ENCODE data around the gene LRBA.

The LRBA gene

DNA sequence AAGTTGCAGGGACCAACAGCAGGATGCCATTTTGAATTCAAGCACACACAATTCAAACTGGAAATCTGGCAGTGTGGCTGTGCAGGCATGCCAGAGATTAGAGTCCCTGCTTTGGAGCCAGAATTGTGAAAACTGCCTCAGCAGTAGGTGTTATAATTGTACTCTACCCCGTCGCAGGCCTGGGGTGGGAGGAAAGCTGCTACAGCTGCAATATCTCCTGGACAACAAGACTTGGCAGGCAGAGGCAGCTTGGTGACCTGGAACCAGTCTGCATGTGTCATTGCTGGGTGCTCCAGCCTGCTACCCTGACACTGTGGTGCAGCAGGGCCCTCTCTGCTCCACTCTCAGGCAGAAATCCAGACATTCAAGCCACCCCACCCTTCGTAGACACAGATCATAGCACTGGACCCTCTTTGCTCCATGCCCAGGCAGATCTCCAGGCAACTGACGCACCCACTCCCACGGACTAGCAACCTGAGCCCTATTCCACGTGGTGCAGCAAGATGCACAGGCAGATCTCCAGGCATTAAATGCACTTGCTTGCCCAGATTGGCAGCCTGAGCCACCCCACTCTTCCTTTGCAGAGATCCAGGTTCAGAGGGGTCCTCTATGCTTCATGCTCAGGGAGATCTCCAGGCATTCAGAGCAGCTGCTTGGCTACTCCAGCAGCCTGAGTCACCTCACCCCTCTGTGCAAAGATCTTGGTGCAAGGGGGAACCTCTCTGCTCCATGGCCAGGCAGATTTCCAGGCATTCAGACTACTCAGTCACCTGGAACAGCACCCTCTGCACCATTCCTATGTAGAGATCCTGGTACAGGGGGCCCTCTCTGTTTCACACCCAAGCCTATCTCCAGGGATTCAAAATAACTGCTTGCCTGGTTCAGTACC lies 140.5 kb downstream of the LRBA start:
- no peak overlapping the region for H3K27ac ChIP-seq (ENCODE audit: low read depth, low read length)
- no peaks in the 10 kb centered on the region for H3K36me3 ChIP-seq (ENCODE audit: control insufficient read depth, insufficient read depth, low read length)
- no peak overlapping the region for H3K4me3 ChIP-seq (ENCODE audit: low read length)
- no peaks in the 10 kb centered on the region for H3K4me1 ChIP-seq (ENCODE audit: control insufficient read depth, insufficient read depth, low read length)
- no peaks in the 10 kb centered on the region for H3K27me3 ChIP-seq (ENCODE audit: control insufficient read depth, insufficient read depth, low read length)
- H3K9ac ChIP-seq (ENCODE audit: low read length): no peak overlapping the region

DNA sequence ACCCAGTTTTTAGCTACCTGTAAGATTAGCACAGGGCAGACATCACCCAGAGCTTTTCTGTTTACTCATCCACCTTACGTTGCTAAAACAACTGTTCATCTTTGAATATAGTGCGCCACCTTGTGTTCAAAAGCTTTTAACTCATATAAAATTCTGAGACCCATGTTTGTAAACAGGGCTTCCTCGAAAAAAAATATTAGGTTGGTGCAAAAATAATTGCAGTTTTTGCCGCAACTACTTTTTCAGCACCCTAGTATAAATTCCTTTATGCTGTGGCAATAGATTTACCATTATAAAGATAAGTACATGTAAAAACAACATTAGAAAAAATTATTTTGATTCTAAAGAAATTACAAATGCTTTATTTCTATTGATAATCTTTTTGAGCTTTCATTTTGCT lies 147.9 kb downstream of the LRBA start:
- H3K4me3 ChIP-seq (ENCODE audit: low read length): no peak overlapping the region
- H3K27me3 ChIP-seq (ENCODE audit: control insufficient read depth, insufficient read depth, low read length): no peaks in the 10 kb centered on the region
- no peaks in the 10 kb centered on the region for H3K36me3 ChIP-seq (ENCODE audit: control insufficient read depth, insufficient read depth, low read length)
- no peaks in the 10 kb centered on the region for H3K4me1 ChIP-seq (ENCODE audit: control insufficient read depth, insufficient read depth, low read length)
- H3K9ac ChIP-seq (ENCODE audit: low read length): no peak overlapping the region
- no peak overlapping the region for H3K27ac ChIP-seq (ENCODE audit: low read depth, low read length)

DNA sequence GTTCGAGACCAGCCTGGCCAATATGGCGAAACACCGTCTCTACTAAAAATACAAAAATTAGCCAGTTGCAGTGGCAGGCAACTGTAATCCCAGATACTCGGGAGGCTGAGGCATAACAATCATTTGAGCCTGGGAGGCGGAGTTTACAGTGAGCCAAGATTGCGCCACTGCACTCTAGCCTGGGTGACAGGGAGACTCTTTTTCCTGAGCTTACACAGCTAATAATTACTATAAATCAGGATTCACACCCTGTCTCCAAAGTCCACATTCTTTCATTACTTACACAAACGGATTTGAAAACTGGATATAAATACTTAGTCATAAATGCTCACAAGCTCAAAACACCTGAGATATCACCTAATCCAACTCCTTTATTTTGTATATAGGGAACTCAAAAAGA lies 151.6 kb downstream of the LRBA start:
- Histone ChIP-seq H3K36me3 (ENCODE audit: control insufficient read depth, insufficient read depth, low read length) (no peaks in the 10 kb centered on the region), H3K4me3 (ENCODE audit: low read length) (no peak overlapping the region), H3K27ac (ENCODE audit: low read depth, low read length) (no peak overlapping the region), H3K4me1 (ENCODE audit: control insufficient read depth, insufficient read depth, low read length) (peaks cover 6% of the 10 kb centered on the region), H3K27me3 (ENCODE audit: control insufficient read depth, insufficient read depth, low read length) (no peaks in the 10 kb centered on the region), H3K9ac (ENCODE audit: low read length) (no peak overlapping the region)

DNA sequence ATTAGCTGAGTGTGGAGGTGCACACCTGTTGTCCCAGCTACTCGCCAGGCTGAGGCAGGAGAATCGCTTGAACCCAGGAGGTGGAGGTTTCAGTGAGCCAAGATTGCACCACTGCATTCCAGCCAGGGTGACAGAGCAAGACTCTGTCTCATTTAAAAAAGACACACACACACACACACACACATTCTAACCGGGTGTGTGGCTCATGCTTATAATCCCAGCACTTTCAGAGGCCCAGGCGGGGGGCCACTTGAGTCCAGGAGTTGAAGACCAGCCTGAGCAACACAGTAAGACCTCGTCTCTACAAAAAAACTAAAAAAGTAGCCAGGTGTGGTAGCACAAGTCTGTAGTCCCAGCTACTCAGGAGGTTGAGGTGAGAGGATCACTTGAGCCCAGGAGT lies 152.3 kb downstream of the LRBA start:
- Histone ChIP-seq H3K36me3 (ENCODE audit: control insufficient read depth, insufficient read depth, low read length) (no peaks in the 10 kb centered on the region), H3K4me1 (ENCODE audit: control insufficient read depth, insufficient read depth, low read length) (peaks cover 6% of the 10 kb centered on the region), H3K27me3 (ENCODE audit: control insufficient read depth, insufficient read depth, low read length) (no peaks in the 10 kb centered on the region), H3K9ac (ENCODE audit: low read length) (no peak overlapping the region), H3K4me3 (ENCODE audit: low read length) (no peak overlapping the region), H3K27ac (ENCODE audit: low read depth, low read length) (no peak overlapping the region)

DNA sequence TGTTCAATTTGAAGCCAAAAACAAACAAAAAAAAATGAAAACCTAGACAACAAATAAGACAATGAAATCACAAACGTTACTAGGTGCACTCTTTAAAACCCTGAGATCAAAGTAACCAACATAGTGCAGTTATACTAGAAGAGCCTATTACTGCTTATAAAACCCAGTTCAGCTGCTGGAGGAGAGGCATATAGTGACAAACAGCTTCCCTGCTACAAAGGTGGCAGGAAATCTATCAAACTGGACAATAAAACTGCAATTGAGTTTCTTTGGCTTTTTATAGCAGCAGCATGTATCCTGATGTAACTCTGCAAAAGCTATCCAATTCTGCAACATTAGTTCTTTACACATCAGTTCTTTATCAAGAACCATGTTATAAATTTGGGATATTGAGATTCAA lies 155.6 kb downstream of the LRBA start:
- Histone ChIP-seq H3K27ac (ENCODE audit: low read depth, low read length) (no peak overlapping the region), H3K9ac (ENCODE audit: low read length) (no peak overlapping the region), H3K4me3 (ENCODE audit: low read length) (no peak overlapping the region), H3K36me3 (ENCODE audit: control insufficient read depth, insufficient read depth, low read length) (no peaks in the 10 kb centered on the region), H3K27me3 (ENCODE audit: control insufficient read depth, insufficient read depth, low read length) (no peaks in the 10 kb centered on the region), H3K4me1 (ENCODE audit: control insufficient read depth, insufficient read depth, low read length) (peaks cover 6% of the 10 kb centered on the region)

DNA sequence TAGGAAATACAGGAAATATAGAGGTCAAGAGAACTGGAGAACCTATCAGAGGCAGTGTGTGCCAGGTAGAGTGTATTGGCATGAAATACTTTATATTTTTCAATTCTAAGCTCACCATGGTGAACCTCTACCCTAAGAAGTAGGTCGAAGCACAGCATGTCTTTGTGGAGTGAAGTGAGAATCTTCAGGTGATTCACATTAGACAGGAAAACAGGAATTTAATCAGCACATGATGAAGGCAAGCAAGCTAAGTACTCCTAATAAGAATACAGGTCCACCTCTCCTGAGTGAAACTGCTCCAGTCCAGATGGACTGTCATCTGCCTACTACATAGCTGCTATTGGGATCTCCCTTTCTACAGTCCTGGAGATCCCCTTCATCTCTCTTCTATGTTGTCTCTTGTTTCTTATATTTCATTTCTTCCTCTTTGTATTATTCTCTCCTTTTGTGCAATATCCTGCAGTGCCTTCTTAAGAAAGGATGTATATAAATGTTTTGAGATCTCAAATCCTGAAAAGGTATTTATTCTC lies 159.0 kb downstream of the LRBA start:
- peaks cover 6% of the 10 kb centered on the region for H3K4me1 ChIP-seq (ENCODE audit: control insufficient read depth, insufficient read depth, low read length)
- H3K4me3 ChIP-seq (ENCODE audit: low read length): no peak overlapping the region
- H3K27me3 ChIP-seq (ENCODE audit: control insufficient read depth, insufficient read depth, low read length): no peaks in the 10 kb centered on the region
- H3K27ac ChIP-seq (ENCODE audit: low read depth, low read length): no peak overlapping the region
- no peak overlapping the region for H3K9ac ChIP-seq (ENCODE audit: low read length)
- no peaks in the 10 kb centered on the region for H3K36me3 ChIP-seq (ENCODE audit: control insufficient read depth, insufficient read depth, low read length)

DNA sequence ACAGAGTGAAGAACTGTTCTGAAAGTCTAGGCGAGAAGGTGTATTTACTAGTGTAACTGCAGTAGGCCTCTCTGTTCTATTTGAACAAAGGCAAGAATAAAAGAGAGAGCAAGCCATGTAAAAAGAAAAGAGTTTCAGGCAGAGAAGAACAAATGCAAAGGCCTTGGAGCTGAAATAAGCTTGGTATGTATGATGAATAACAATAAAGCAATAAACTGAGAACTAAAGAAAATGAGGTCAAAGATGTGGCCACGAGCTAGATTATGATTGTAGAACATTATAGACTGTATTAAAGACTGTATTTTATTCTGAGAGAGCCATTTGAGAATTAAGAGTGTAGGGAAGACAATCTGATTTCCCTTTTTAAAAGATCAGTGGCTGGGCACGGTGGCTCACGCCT lies 160.5 kb downstream of the LRBA start:
- H3K9ac ChIP-seq (ENCODE audit: low read length): no peak overlapping the region
- H3K4me3 ChIP-seq (ENCODE audit: low read length): no peak overlapping the region
- no peaks in the 10 kb centered on the region for H3K36me3 ChIP-seq (ENCODE audit: control insufficient read depth, insufficient read depth, low read length)
- no peak overlapping the region for H3K27ac ChIP-seq (ENCODE audit: low read depth, low read length)
- peaks cover 6% of the 10 kb centered on the region for H3K4me1 ChIP-seq (ENCODE audit: control insufficient read depth, insufficient read depth, low read length)
- H3K27me3 ChIP-seq (ENCODE audit: control insufficient read depth, insufficient read depth, low read length): no peaks in the 10 kb centered on the region

DNA sequence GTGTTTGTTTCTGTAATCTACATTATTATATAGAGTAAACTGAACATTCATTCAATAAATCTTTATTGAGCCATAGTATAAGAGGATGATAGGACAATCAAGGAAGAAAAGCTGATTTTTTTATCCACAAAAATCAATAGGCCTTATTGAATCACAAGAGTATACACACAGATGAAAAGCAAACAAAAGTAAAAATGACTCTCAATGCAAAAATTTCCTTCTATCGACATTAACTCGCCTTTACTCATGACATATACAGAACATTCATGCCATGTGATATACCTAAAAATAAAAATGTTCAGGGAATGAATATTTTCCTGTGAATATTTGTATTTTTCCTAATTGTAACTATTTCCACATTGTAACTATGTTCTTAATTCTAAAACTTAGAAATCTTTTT lies 161.2 kb downstream of the LRBA start:
- Histone ChIP-seq H3K4me3 (ENCODE audit: low read length) (no peak overlapping the region), H3K27ac (ENCODE audit: low read depth, low read length) (no peak overlapping the region), H3K9ac (ENCODE audit: low read length) (no peak overlapping the region), H3K36me3 (ENCODE audit: control insufficient read depth, insufficient read depth, low read length) (no peaks in the 10 kb centered on the region), H3K4me1 (ENCODE audit: control insufficient read depth, insufficient read depth, low read length) (no peaks in the 10 kb centered on the region), H3K27me3 (ENCODE audit: control insufficient read depth, insufficient read depth, low read length) (no peaks in the 10 kb centered on the region)

DNA sequence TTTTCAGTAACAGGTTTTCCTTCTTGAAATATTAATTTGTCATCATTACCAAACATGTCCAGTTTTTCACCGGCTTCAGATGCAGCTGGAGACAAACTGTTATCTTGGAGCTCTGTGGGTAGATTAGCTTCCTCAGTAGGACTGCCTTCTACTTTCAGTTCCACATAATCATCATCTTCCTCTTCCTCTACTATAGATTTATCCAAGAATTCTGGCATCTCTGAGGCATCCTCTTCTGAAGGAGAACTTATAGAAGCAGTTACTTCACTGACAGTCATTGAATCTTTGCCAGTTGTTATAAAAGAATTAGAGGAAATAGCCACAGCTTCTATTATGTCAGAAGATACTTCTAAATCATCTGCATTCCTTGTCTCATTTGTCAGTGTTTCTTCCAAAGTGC lies 162.9 kb downstream of the LRBA start:
- no peak overlapping the region for H3K4me3 ChIP-seq (ENCODE audit: low read length)
- no peak overlapping the region for H3K27ac ChIP-seq (ENCODE audit: low read depth, low read length)
- no peaks in the 10 kb centered on the region for H3K36me3 ChIP-seq (ENCODE audit: control insufficient read depth, insufficient read depth, low read length)
- H3K4me1 ChIP-seq (ENCODE audit: control insufficient read depth, insufficient read depth, low read length): no peaks in the 10 kb centered on the region
- no peaks in the 10 kb centered on the region for H3K27me3 ChIP-seq (ENCODE audit: control insufficient read depth, insufficient read depth, low read length)
- H3K9ac ChIP-seq (ENCODE audit: low read length): no peak overlapping the region

DNA sequence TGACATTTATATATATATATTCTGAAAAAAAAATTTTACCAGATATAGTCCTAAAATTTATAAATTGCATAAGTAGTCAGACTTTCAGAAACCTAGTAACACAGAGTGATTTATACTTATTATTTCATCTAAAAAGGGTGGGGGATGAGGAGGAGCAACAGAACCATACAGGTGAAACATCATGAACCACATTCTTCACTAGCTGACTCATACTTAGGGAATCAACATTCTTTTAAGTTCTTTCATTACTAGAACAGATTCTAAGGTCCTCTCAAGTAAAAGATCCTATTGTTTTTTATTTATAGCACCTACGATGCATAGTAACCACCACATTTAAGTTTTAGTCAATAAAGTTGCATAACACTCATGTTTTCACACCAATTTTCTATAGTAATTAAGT lies 166.1 kb downstream of the LRBA start:
- H3K36me3 ChIP-seq (ENCODE audit: control insufficient read depth, insufficient read depth, low read length): peaks cover 3% of the 10 kb centered on the region
- H3K27ac ChIP-seq (ENCODE audit: low read depth, low read length): no peak overlapping the region
- H3K27me3 ChIP-seq (ENCODE audit: control insufficient read depth, insufficient read depth, low read length): no peaks in the 10 kb centered on the region
- H3K4me3 ChIP-seq (ENCODE audit: low read length): no peak overlapping the region
- no peaks in the 10 kb centered on the region for H3K4me1 ChIP-seq (ENCODE audit: control insufficient read depth, insufficient read depth, low read length)
- H3K9ac ChIP-seq (ENCODE audit: low read length): no peak overlapping the region

DNA sequence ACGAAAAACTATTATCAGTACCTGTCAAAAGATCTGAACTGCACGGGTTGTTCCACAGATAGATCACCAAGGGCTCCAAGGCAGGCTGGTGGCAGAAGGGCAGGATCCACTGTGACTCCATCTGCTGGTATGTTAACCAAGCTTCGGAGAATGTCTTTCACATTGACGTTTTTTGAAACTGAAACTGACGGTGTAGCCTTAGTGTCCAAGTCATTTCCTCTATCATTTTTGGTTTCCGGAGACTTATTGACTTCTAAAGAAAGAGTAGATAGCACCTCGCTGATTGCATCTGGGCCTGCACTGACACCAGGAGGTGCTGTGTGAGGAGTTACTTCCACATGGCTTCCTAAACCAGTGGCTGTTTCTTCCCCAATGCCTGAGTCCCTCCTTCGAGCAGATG lies 186.9 kb downstream of the LRBA start:
- H3K9ac ChIP-seq (ENCODE audit: low read length): no peak overlapping the region
- H3K4me3 ChIP-seq (ENCODE audit: low read length): no peak overlapping the region
- no peaks in the 10 kb centered on the region for H3K4me1 ChIP-seq (ENCODE audit: control insufficient read depth, insufficient read depth, low read length)
- no peak overlapping the region for H3K27ac ChIP-seq (ENCODE audit: low read depth, low read length)
- no peaks in the 10 kb centered on the region for H3K27me3 ChIP-seq (ENCODE audit: control insufficient read depth, insufficient read depth, low read length)
- H3K36me3 ChIP-seq (ENCODE audit: control insufficient read depth, insufficient read depth, low read length): no peaks in the 10 kb centered on the region

DNA sequence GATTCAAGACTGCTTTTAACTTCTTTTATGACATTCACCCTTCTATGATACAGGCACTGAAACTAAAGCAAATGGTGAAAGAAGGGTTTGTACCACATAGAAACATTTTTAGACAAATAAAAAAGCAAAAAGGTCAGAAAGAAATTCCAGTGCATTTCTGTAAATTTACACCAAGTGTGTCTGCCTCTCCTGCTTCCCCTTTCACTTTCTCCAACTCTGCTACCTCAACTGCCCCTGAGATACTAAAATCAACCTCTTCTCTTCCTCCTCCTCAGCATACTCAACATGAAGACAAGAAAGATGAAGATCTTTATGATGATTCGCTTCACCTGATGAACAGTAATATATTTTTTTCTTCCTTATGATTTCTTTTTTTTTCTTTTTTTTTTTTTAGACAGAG lies 187.9 kb downstream of the LRBA start:
- Histone ChIP-seq H3K27ac (ENCODE audit: low read depth, low read length) (no peak overlapping the region), H3K27me3 (ENCODE audit: control insufficient read depth, insufficient read depth, low read length) (no peaks in the 10 kb centered on the region), H3K4me1 (ENCODE audit: control insufficient read depth, insufficient read depth, low read length) (no peaks in the 10 kb centered on the region), H3K36me3 (ENCODE audit: control insufficient read depth, insufficient read depth, low read length) (no peaks in the 10 kb centered on the region), H3K9ac (ENCODE audit: low read length) (no peak overlapping the region), H3K4me3 (ENCODE audit: low read length) (no peak overlapping the region)

DNA sequence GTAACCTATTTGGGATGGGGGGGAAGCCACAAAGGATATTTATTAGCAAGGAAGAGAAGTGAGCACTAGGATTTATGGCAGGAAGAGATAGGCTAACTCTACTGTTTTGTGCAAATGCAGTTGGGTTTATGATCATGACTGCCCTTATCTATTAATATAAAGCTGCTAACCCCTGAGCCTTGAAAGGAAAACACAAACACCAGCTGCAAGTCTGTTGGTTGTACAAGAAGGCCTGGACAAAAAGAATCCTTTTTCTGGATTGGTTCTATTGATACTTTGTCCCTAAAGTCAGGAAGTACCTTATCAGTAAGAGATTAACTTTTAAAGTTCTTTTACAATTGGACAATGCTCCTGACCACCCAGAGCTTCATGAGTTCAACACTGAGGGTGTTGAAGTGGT lies 188.8 kb downstream of the LRBA start:
- Histone ChIP-seq H3K4me1 (ENCODE audit: control insufficient read depth, insufficient read depth, low read length) (no peaks in the 10 kb centered on the region), H3K36me3 (ENCODE audit: control insufficient read depth, insufficient read depth, low read length) (no peaks in the 10 kb centered on the region), H3K27me3 (ENCODE audit: control insufficient read depth, insufficient read depth, low read length) (no peaks in the 10 kb centered on the region), H3K27ac (ENCODE audit: low read depth, low read length) (no peak overlapping the region), H3K4me3 (ENCODE audit: low read length) (no peak overlapping the region), H3K9ac (ENCODE audit: low read length) (no peak overlapping the region)

All from rectal smooth muscle tissue (tissue), 1 donor.